ENCODE results near the gene PFDN2.

Gene PFDN2

DNA sequence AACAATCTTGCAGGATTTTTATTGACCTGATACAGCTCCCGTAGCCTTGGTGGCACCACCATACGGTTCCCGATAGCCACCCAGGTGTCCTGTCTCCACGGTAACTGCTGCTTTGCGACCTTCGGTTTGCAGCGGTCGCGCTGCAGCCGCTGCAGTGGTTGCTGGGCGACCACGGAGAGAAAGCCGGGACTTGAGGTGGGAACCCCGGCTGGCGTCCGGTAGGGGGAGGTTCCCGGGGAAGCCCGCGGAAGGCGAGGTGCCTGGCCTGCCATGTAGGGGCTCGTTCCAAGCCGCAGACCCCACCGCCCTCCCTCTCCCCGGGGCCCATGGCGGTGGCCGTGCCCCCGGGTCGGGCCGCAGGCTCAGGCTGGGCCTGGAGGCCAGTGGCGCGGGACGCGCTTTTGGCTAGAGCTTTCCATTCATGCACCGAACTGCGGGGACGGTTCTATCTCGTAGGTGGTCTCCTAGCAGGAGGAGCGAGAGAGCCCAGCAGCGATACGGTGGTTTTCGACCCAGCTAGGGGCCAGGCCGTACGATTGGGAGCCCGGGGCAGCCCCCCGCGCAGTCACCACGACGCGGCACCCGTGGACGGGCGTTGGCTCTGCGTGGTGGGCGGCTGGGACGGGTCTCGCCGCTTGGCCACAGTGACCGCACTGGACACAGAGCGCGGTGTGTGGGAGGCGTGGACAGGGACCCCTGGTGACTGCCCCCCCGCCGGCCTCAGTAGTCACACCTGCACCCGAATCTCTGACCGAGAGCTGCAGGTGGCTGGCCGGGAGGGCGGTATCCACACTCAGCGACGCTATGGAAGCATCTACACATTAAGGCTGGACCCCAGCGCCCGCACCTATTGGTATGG is 19.4 kb downstream of the PFDN2 start, which contains the start of gene KLHDC9:
Gene KLHDC9, plus strand, starts transcription at position 152 of the 859 bp plus-strand sequence. Its CDS starts 175 bp downstream, at position 327.
- Histone ChIP-seq H3K27me3 (ENCODE audit: insufficient read depth, insufficient read length) (no peaks in the 10 kb centered on the region), H3K9me3 (ENCODE audit: insufficient read depth, low read length) (no peaks in the 10 kb centered on the region), H3K9ac (ENCODE audit: insufficient read length, low read depth) (peak within 1 kb of the TSS; percentile 96), H3K36me3 (ENCODE audit: insufficient read depth, insufficient read length, low read length) (peaks cover 38% of the 10 kb centered on the region), H3K4me1 (ENCODE audit: insufficient read depth, insufficient read length) (peaks cover 3% of the 10 kb centered on the region), H3K4me3 (ENCODE audit: insufficient read length, low read depth) (peak within 1 kb of the TSS; percentile 89)
- DNase-seq (ENCODE audit: low read depth, low spot score) = peak; percentile 98
- TF ChIP-seq ZNF274 (IDR thresholded peaks at IDR 0.05; ENCODE audit: low read depth, low read length) = no peak
- TF ChIP-seq SUZ12 (IDR thresholded peaks at IDR 0.05; ENCODE audit: extremely low read depth, insufficient read depth, insufficient read length) = no peak

GRCh38 chr1:161096530-161096929 is 21.3 kb downstream of the PFDN2 start:
- no peak for TF ChIP-seq YY1 (IDR thresholded peaks at IDR 0.05; ENCODE audit: insufficient read depth, insufficient read length)
- no peak for TF ChIP-seq SUZ12 (IDR thresholded peaks at IDR 0.05; ENCODE audit: extremely low read depth, insufficient read depth, insufficient read length)
- no peak for TF ChIP-seq ZNF274 (IDR thresholded peaks at IDR 0.05; ENCODE audit: low read depth, low read length)
- Histone ChIP-seq H3K27me3 (ENCODE audit: insufficient read depth, insufficient read length) (no peaks in the 10 kb centered on the region), H3K4me3 (ENCODE audit: insufficient read length, low read depth) (no peak overlapping the region), H3K36me3 (ENCODE audit: insufficient read depth, insufficient read length, low read length) (peaks cover 25% of the 10 kb centered on the region), H3K9ac (ENCODE audit: insufficient read length, low read depth) (no peak overlapping the region), H3K4me1 (ENCODE audit: insufficient read depth, insufficient read length) (peaks cover 3% of the 10 kb centered on the region), H3K9me3 (ENCODE audit: insufficient read depth, low read length) (no peaks in the 10 kb centered on the region)
- no peak for DNase-seq (ENCODE audit: low read depth, low spot score)

GRCh38 chr1:161096015-161096414 is 21.8 kb downstream of the PFDN2 start:
- H3K9ac ChIP-seq (ENCODE audit: insufficient read length, low read depth) = no peak overlapping the region
- DNase-seq (ENCODE audit: low read depth, low spot score) = no peak
- no peak overlapping the region for H3K4me3 ChIP-seq (ENCODE audit: insufficient read length, low read depth)
- peaks cover 3% of the 10 kb centered on the region for H3K4me1 ChIP-seq (ENCODE audit: insufficient read depth, insufficient read length)
- no peak for TF ChIP-seq YY1 (IDR thresholded peaks at IDR 0.05; ENCODE audit: insufficient read depth, insufficient read length)
- no peak for TF ChIP-seq SUZ12 (IDR thresholded peaks at IDR 0.05; ENCODE audit: extremely low read depth, insufficient read depth, insufficient read length)
- TF ChIP-seq ZNF274 (IDR thresholded peaks at IDR 0.05; ENCODE audit: low read depth, low read length) = no peak
- no peaks in the 10 kb centered on the region for H3K9me3 ChIP-seq (ENCODE audit: insufficient read depth, low read length)
- H3K36me3 ChIP-seq (ENCODE audit: insufficient read depth, insufficient read length, low read length) = peaks cover 20% of the 10 kb centered on the region
- no peaks in the 10 kb centered on the region for H3K27me3 ChIP-seq (ENCODE audit: insufficient read depth, insufficient read length)

DNA sequence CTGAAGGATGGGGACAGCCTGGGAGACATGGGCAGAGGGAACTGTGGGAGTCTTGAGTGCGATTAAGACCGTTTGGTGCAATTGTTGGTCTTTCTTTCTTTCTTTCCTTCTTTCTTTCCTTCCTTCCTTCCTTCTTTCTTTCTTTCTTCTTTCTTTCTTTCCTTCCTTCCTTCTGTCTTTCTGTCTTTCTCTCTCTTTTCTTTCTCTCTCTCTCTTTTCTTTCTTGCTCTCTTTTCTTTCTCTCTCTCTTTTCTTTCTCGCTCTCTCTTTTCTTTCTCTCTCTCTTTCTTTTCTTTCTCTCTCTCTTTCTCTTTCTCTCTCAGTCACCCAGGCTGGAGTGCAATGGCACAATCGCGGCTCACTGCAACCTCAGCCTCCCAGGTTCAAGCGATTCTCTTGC is 22.6 kb downstream of the PFDN2 start:
- TF ChIP-seq ZNF274 (IDR thresholded peaks at IDR 0.05; ENCODE audit: low read depth, low read length) (no peak), YY1 (IDR thresholded peaks at IDR 0.05; ENCODE audit: insufficient read depth, insufficient read length) (no peak), SUZ12 (IDR thresholded peaks at IDR 0.05; ENCODE audit: extremely low read depth, insufficient read depth, insufficient read length) (no peak)
- Histone ChIP-seq H3K4me3 (ENCODE audit: insufficient read length, low read depth) (no peak overlapping the region), H3K36me3 (ENCODE audit: insufficient read depth, insufficient read length, low read length) (peaks cover 12% of the 10 kb centered on the region), H3K4me1 (ENCODE audit: insufficient read depth, insufficient read length) (peaks cover 3% of the 10 kb centered on the region), H3K27me3 (ENCODE audit: insufficient read depth, insufficient read length) (no peaks in the 10 kb centered on the region), H3K9me3 (ENCODE audit: insufficient read depth, low read length) (no peaks in the 10 kb centered on the region), H3K9ac (ENCODE audit: insufficient read length, low read depth) (no peak overlapping the region)
- DNase-seq (ENCODE audit: low read depth, low spot score) = no peak

DNA sequence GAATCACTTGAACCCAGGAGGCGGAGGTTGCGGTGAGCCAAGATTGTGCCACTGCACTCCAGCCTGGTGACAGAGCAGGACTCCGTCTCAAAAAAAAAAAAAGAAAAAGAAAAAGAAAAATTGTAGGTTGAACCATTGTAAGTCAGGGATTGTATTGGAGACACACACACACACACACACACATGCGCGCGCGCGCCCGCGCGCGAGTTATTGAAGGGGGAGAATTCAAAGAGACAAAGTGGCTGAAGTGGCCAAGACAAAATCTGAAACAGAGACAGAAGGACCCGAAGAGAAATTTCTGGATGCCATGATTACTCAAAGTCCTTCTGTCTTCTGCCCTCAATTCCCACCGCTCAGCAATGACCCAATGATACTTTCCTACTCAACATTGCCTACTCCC is 23.4 kb downstream of the PFDN2 start:
- H3K9ac ChIP-seq (ENCODE audit: insufficient read length, low read depth) = no peak overlapping the region
- H3K36me3 ChIP-seq (ENCODE audit: insufficient read depth, insufficient read length, low read length) = peaks cover 5% of the 10 kb centered on the region
- H3K4me3 ChIP-seq (ENCODE audit: insufficient read length, low read depth) = no peak overlapping the region
- TF ChIP-seq SUZ12 (IDR thresholded peaks at IDR 0.05; ENCODE audit: extremely low read depth, insufficient read depth, insufficient read length) (no peak), YY1 (IDR thresholded peaks at IDR 0.05; ENCODE audit: insufficient read depth, insufficient read length) (no peak), ZNF274 (IDR thresholded peaks at IDR 0.05; ENCODE audit: low read depth, low read length) (no peak)
- DNase-seq (ENCODE audit: low read depth, low spot score) = no peak
- H3K4me1 ChIP-seq (ENCODE audit: insufficient read depth, insufficient read length) = peaks cover 3% of the 10 kb centered on the region
- no peaks in the 10 kb centered on the region for H3K9me3 ChIP-seq (ENCODE audit: insufficient read depth, low read length)
- H3K27me3 ChIP-seq (ENCODE audit: insufficient read depth, insufficient read length) = no peaks in the 10 kb centered on the region

GRCh38 chr1:161092621-161093028 is 25.2 kb downstream of the PFDN2 start:
- Histone ChIP-seq H3K4me3 (ENCODE audit: insufficient read length, low read depth) (no peak overlapping the region), H3K9me3 (ENCODE audit: insufficient read depth, low read length) (no peaks in the 10 kb centered on the region), H3K4me1 (ENCODE audit: insufficient read depth, insufficient read length) (peaks cover 10% of the 10 kb centered on the region), H3K9ac (ENCODE audit: insufficient read length, low read depth) (no peak overlapping the region), H3K36me3 (ENCODE audit: insufficient read depth, insufficient read length, low read length) (no peaks in the 10 kb centered on the region), H3K27me3 (ENCODE audit: insufficient read depth, insufficient read length) (no peaks in the 10 kb centered on the region)
- no peak for DNase-seq (ENCODE audit: low read depth, low spot score)
- TF ChIP-seq ZNF274 (IDR thresholded peaks at IDR 0.05; ENCODE audit: low read depth, low read length) = no peak
- no peak for TF ChIP-seq SUZ12 (IDR thresholded peaks at IDR 0.05; ENCODE audit: extremely low read depth, insufficient read depth, insufficient read length)
- no peak for TF ChIP-seq YY1 (IDR thresholded peaks at IDR 0.05; ENCODE audit: insufficient read depth, insufficient read length)

DNA sequence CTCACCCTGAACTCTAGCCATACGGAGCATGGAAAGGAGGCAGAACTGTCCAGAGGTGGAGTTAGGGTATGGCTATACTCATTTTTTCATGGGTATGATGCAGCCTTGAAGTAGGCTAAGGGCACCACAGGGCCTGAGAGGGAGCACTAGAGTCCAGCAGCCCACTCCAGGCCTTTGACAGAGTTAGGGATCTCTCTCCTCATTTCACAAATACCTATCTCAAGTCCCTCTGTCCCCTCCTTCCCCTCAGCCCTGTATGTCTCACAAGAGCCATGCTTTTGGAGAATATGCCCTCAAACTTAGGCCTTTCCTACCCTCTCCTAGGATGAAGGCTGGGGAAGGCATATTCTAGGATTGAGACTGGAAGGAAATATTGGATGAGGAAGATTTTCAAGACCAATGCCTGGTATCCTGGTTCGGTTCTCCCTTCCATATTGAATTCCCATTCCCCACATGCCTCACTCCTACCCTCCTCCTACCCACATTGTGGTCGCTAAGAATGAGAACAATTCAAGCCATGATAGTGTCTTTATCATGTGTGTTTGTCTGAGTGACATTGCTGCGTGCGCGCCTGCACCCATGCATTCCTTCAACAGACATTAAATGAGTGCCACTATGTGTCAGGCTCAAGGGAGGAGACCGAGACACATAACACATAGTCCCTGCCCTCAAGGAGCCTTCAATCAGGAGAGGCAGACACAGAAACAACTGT is 25.9 kb downstream of the PFDN2 start:
- no peak for DNase-seq (ENCODE audit: low read depth, low spot score)
- Histone ChIP-seq H3K4me1 (ENCODE audit: insufficient read depth, insufficient read length) (peaks cover 10% of the 10 kb centered on the region), H3K36me3 (ENCODE audit: insufficient read depth, insufficient read length, low read length) (no peaks in the 10 kb centered on the region), H3K4me3 (ENCODE audit: insufficient read length, low read depth) (no peak overlapping the region), H3K9me3 (ENCODE audit: insufficient read depth, low read length) (no peaks in the 10 kb centered on the region), H3K27me3 (ENCODE audit: insufficient read depth, insufficient read length) (no peaks in the 10 kb centered on the region), H3K9ac (ENCODE audit: insufficient read length, low read depth) (no peak overlapping the region)
- TF ChIP-seq ZNF274 (IDR thresholded peaks at IDR 0.05; ENCODE audit: low read depth, low read length) = no peak
- TF ChIP-seq YY1 (IDR thresholded peaks at IDR 0.05; ENCODE audit: insufficient read depth, insufficient read length) = no peak
- no peak for TF ChIP-seq SUZ12 (IDR thresholded peaks at IDR 0.05; ENCODE audit: extremely low read depth, insufficient read depth, insufficient read length)

Data from NT2/D1 (cell line).